Measurements from ENCODE around the gene TMEM244. TPM values are rescaled to one million over a fixed set of nuclear protein-coding genes. Genes with fewer than 3 reads are reported as not detected.
A peak's percentile ranks its signal among the peaks of the same experiment; 100 is the strongest.

The TMEM244 gene
- total and polyA plus RNA-seq, 2 of the 4 experiments (the other 2 are of a cell fraction), result 0.21 to 0.36 TPM

GRCh38 chr6:129889580-129889979, 28.5 kb upstream of the TMEM244 start:
- DNase-seq (peak; percentile 91), ATAC-seq (ENCODE audit: low read depth) (peak; percentile 78)
- Histone ChIP-seq H3K4me2 (ENCODE audit: low read depth, low read length) (no peak overlapping the region), H2BK5ac (ENCODE audit: low read depth, low read length, poor library complexity, severe bottlenecking) (peak overlapping the region; percentile 30), H2BK20ac (ENCODE audit: low read depth, low read length) (no peak overlapping the region), H3K23ac (ENCODE audit: low read depth, low read length) (no peak overlapping the region), H3K36me3 (ENCODE audit: control insufficient read depth, insufficient read depth, low read length) (no peaks in the 10 kb centered on the region), H3K4ac (ENCODE audit: low read depth, low read length) (peak overlapping the region; percentile 5; the same call in 1 of the 2 replicates), H2AK5ac (ENCODE audit: low read depth, low read length) (no peak overlapping the region), H2BK15ac (ENCODE audit: low read depth, low read length) (no peak overlapping the region), H4K91ac (ENCODE audit: insufficient read depth, low read depth, low read length) (no peak overlapping the region; the same call in 1 of the 2 replicates), H3K4me1 (ENCODE audit: control insufficient read depth, insufficient read depth, low read length) (peaks cover 3% of the 10 kb centered on the region), H3K79me1 (ENCODE audit: low read depth in 1 of 2, low read length in 2 of 2) (no peaks in the 10 kb centered on the region), H3K9me1 (ENCODE audit: insufficient read depth, low read length) (peaks cover 7% of the 10 kb centered on the region), H4K5ac (ENCODE audit: low read depth, low read length) (no peak overlapping the region), H3K14ac (replicated peaks; ENCODE audit: low read depth, low read length) (0 out of 2 replicates have a peak overlapping the region, but pooled peaks have one; percentile 10), H3K27ac (ENCODE audit: insufficient read depth, low read length) (no peak overlapping the region), H3K9ac (ENCODE audit: low read depth, low read length) (no peak overlapping the region), H4K20me1 (ENCODE audit: insufficient read depth, low read length) (no peaks in the 10 kb centered on the region), H3K18ac (ENCODE audit: low read depth, low read length) (no peak overlapping the region), H2AFZ (replicated peaks; ENCODE audit: low read length, poor library complexity) (no peak overlapping the region), H2AK9ac (replicated peaks; ENCODE audit: low read depth, low read length, poor library complexity) (no peak overlapping the region), H3K9me3 (ENCODE audit: control insufficient read depth, insufficient read depth, low read length) (no peaks in the 10 kb centered on the region), H3K27me3 (ENCODE audit: control insufficient read depth, insufficient read depth, low read length) (no peaks in the 10 kb centered on the region), H3K56ac (ENCODE audit: extremely low read depth, insufficient read depth, low read length) (no peak overlapping the region), H4K8ac (ENCODE audit: low read depth in 2 of 2, low read length in 2 of 2) (no peak overlapping the region), H3K4me3 (ENCODE audit: insufficient read depth, low read depth, low read length) (no peak overlapping the region), H2BK120ac (ENCODE audit: low read depth, low read length) (no peak overlapping the region; the same call in 1 of the 2 replicates)
- intact Hi-C loops (cut with micrococcal nuclease) (no loop called here), in situ Hi-C loops (cut with MboI; ENCODE audit: low sequenced_read_pairs) (no loop called here), dilution Hi-C loops (cut with HindIII; ENCODE audit: low sequenced_read_pairs, unreplicated experiment) (no loop called here)
- CTCF ChIA-PET, result interaction anchor here (0.6 to 2.1 kb wide), 3 partner anchors 114 to 1125 kb away, joined by 3 to 7 read pairs (median 3); no protein-coding TSS in a partner anchor
- WGBS, 2 experiments (ENCODE audit: extremely low coverage in 2 of 2, insufficient read length in 1 of 2), result no CpG with 5 or more reads among the region's 1 CpG
- TF ChIP-seq FOS (IDR thresholded peaks at IDR 0.05; ENCODE audit: low read depth, low read length) (peak; percentile 99), RAD21 (IDR thresholded peaks at IDR 0.05; ENCODE audit: low read length) (no peak), MAFK (IDR thresholded peaks at IDR 0.05; ENCODE audit: low read depth, low read length) (no peak), CEBPB (IDR thresholded peaks at IDR 0.05; ENCODE audit: low read depth, low read length) (no peak), RFX5 (IDR thresholded peaks at IDR 0.05; ENCODE audit: low read depth, low read length) (no peak), NFE2L2 (IDR thresholded peaks at IDR 0.05; ENCODE audit: low read depth, low read length) (no peak), MXI1 (IDR thresholded peaks at IDR 0.05; ENCODE audit: borderline replicate concordance, low read depth, low read length) (no peak), BHLHE40 (IDR thresholded peaks at IDR 0.05; ENCODE audit: low read depth, low read length) (peak; percentile 47; the same call in 1 of the 2 replicates), RCOR1 (IDR thresholded peaks at IDR 0.05; ENCODE audit: insufficient replicate concordance, low read length) (no peak), CHD1 (IDR thresholded peaks at IDR 0.05; ENCODE audit: low read depth, low read length) (no peak), SMC3 (IDR thresholded peaks at IDR 0.05; ENCODE audit: low read depth, low read length) (no peak)
- TF ChIP-seq, protein P1, sequence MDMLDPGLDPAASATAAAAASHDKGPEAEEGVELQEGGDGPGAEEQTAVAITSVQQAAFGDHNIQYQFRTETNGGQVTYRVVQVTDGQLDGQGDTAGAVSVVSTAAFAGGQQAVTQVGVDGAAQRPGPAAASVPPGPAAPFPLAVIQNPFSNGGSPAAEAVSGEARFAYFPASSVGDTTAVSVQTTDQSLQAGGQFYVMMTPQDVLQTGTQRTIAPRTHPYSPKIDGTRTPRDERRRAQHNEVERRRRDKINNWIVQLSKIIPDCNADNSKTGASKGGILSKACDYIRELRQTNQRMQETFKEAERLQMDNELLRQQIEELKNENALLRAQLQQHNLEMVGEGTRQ (IDR thresholded peaks at IDR 0.05; ENCODE audit: low read depth, low read length), result no peak
- TF ChIP-seq, protein P2, sequence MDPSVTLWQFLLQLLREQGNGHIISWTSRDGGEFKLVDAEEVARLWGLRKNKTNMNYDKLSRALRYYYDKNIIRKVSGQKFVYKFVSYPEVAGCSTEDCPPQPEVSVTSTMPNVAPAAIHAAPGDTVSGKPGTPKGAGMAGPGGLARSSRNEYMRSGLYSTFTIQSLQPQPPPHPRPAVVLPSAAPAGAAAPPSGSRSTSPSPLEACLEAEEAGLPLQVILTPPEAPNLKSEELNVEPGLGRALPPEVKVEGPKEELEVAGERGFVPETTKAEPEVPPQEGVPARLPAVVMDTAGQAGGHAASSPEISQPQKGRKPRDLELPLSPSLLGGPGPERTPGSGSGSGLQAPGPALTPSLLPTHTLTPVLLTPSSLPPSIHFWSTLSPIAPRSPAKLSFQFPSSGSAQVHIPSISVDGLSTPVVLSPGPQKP (IDR thresholded peaks at IDR 0.05; ENCODE audit: borderline replicate concordance, low read depth, low read length), result no peak
- BruUV-seq (replicated peaks), result no TSS peak
- POLR2A ChIA-PET (ENCODE audit: unreplicated experiment), result no interaction called here

Measured in IMR-90 (cell line).